ENCODE results near the gene ATOX1. TPM values are rescaled to one million over a fixed set of nuclear protein-coding genes. Genes with fewer than 3 reads are reported as not detected.

ATOX1 gene
- polyA plus RNA-seq, 1 of the 3 experiments (the other 2 are of a cell fraction), result 497 TPM

GRCh38 chr5:151770383-151771258, 12.2 kb upstream of the ATOX1 start:
- H3K4me1 ChIP-seq (ENCODE audit: control insufficient read depth in 1 of 2, insufficient read depth in 2 of 2, low read depth in 1 of 2, low read length in 1 of 2), result peaks cover 18 to 26% of the 10 kb centered on the region in 2 experiments; a peak in 3 of 4 replicates
- ChIA-PET CTCF (interaction anchor here (0.7 to 4.4 kb wide), 15 partner anchors 12 to 645 kb away, joined by 3 to 20 read pairs (median 6); partner anchors contain the start of genes ATOX1 and SLC36A1), POLR2A (interaction anchor here (0.7 to 1.7 kb wide), 8 partner anchors 13 to 580 kb away, joined by 3 to 10 read pairs (median 4); partner anchors contain the start of gene ATOX1)
- no peaks in the 10 kb centered on the region for H3F3A ChIP-seq (replicated peaks; ENCODE audit: insufficient read depth)
- peak overlapping the region; percentile 89 for H2AFZ ChIP-seq (ENCODE audit: low read depth)
- H3K9me3 ChIP-seq, result no peaks in the 10 kb centered on the region
- peaks cover 42% of the 10 kb centered on the region for H3K79me2 ChIP-seq (ENCODE audit: insufficient read depth)
- 40% methylated on average over 56 of the region's 75 CpGs for WGBS (ENCODE audit: low lambda C conversion rate)
- TF ChIP-seq TEAD4 (IDR thresholded peaks at IDR 0.05; ENCODE audit: borderline replicate concordance, insufficient read depth), result no peak
- no peak for TF ChIP-seq SIN3A (IDR thresholded peaks at IDR 0.05; ENCODE audit: borderline replicate concordance, low read depth, low read length)
- TF ChIP-seq CTCF (IDR thresholded peaks at IDR 0.05), result no peak
- peak; percentile 28; the same call in 1 of the 2 replicates for TF ChIP-seq MAX (IDR thresholded peaks at IDR 0.05; ENCODE audit: low read depth)
- TF ChIP-seq YY1 (IDR thresholded peaks at IDR 0.05; ENCODE audit: low read depth), result no peak
- no peak for TF ChIP-seq TAF1 (IDR thresholded peaks at IDR 0.05; ENCODE audit: borderline replicate concordance, low read depth, low read length)
- TF ChIP-seq NRF1 (IDR thresholded peaks at IDR 0.05; ENCODE audit: low read depth, low read length), result no peak
- H3K9me2 ChIP-seq, result no peaks in the 10 kb centered on the region
- H3K27me3 ChIP-seq (ENCODE audit: insufficient read depth), result no peaks in the 10 kb centered on the region
- H3K9ac ChIP-seq, result peak overlapping the region; percentile 90
- DNase-seq, result peak; percentile 67
- H3K4me2 ChIP-seq, result peak overlapping the region; percentile 89
- peak overlapping the region; percentile 87 to 94 for H3K27ac ChIP-seq (ENCODE audit: low read depth in 2 of 2, low read length in 1 of 2)
- H3K4me3 ChIP-seq (ENCODE audit: low read depth in 2 of 2, low read length in 1 of 2), result peak overlapping the region; percentile 52 to 64
- peaks cover 35% of the 10 kb centered on the region for H4K20me1 ChIP-seq (ENCODE audit: insufficient read depth)
- no peaks in the 10 kb centered on the region for H3K36me3 ChIP-seq (replicated peaks in 1 of 2; ENCODE audit: control insufficient read depth in 1 of 2, insufficient read depth in 2 of 2, low read length in 1 of 2)

DNA sequence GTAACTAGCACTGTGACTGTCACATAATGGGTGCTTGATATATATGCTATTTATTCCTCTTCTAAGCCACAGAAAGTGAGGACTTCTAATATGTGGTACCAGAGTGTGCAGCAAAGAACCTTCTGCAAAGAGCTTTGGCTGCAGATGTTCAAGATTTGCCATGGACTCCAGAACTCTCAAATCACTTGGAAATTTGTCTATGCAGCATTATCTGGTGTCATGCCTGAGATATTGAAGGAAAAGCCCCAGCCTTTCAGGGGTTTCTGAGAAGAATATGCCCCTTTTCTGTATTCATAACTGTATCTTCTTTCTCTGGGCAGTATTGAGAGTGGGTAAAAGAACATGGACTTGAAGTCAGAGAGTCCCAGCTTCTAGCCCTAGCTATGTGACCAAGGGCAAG, 8.5 kb upstream of the ATOX1 start:
- CTCF ChIA-PET, result interaction anchor here (1.0 to 5.8 kb wide), 3 partner anchors 20 to 108 kb away, joined by 3 to 27 read pairs (median 5); no protein-coding TSS in a partner anchor
- POLR2A ChIA-PET, result no interaction called here
- no peak overlapping the region for H3K27ac ChIP-seq (ENCODE audit: low read depth in 2 of 2, low read length in 1 of 2)

More for the DNA sequence above, 8.5 kb upstream of the ATOX1 start:
- Histone ChIP-seq H3K27me3 (ENCODE audit: insufficient read depth) (no peaks in the 10 kb centered on the region), H3F3A (replicated peaks; ENCODE audit: insufficient read depth) (no peaks in the 10 kb centered on the region), H3K9me2 (no peaks in the 10 kb centered on the region), H3K9me3 (no peaks in the 10 kb centered on the region), H3K4me1 (ENCODE audit: control insufficient read depth in 1 of 2, insufficient read depth in 2 of 2, low read depth in 1 of 2, low read length in 1 of 2) (peaks cover 8 to 10% of the 10 kb centered on the region in 2 experiments; a peak in 2 of 4 replicates), H3K36me3 (replicated peaks in 1 of 2; ENCODE audit: control insufficient read depth in 1 of 2, insufficient read depth in 2 of 2, low read length in 1 of 2) (no peaks in the 10 kb centered on the region), H4K20me1 (ENCODE audit: insufficient read depth) (no peaks in the 10 kb centered on the region), H3K4me3 (ENCODE audit: low read depth in 2 of 2, low read length in 1 of 2) (no peak overlapping the region), H3K79me2 (ENCODE audit: insufficient read depth) (0 out of 2 replicates have a peak, but pooled peaks cover 7% of the 10 kb centered on the region), H3K4me2 (no peak overlapping the region), H3K9ac (no peak overlapping the region), H2AFZ (ENCODE audit: low read depth) (no peak overlapping the region)
- no peak for DNase-seq
- no peak for TF ChIP-seq CHD2 (IDR thresholded peaks at IDR 0.05; ENCODE audit: low read length, partially characterized antibody)
- TF ChIP-seq NRF1 (IDR thresholded peaks at IDR 0.05; ENCODE audit: low read depth, low read length), result no peak
- no peak for TF ChIP-seq RFX5 (IDR thresholded peaks at IDR 0.05; ENCODE audit: low read length)
- TF ChIP-seq POLR2AphosphoS5 (IDR thresholded peaks at IDR 0.05; ENCODE audit: low read depth, low read length), result no peak
- TF ChIP-seq EZH2phosphoT487 (IDR thresholded peaks at IDR 0.05; ENCODE audit: borderline replicate concordance, low read depth), result no peak
- TF ChIP-seq TAF1 (IDR thresholded peaks at IDR 0.05; ENCODE audit: borderline replicate concordance, low read depth, low read length), result no peak
- TF ChIP-seq FOXM1 (IDR thresholded peaks at IDR 0.05; ENCODE audit: low read depth), result no peak
- no peak for TF ChIP-seq SMC3 (IDR thresholded peaks at IDR 0.05; ENCODE audit: low read depth, low read length)
- no peak for TF ChIP-seq ELF1 (IDR thresholded peaks at IDR 0.05)
- TF ChIP-seq, protein P1, sequence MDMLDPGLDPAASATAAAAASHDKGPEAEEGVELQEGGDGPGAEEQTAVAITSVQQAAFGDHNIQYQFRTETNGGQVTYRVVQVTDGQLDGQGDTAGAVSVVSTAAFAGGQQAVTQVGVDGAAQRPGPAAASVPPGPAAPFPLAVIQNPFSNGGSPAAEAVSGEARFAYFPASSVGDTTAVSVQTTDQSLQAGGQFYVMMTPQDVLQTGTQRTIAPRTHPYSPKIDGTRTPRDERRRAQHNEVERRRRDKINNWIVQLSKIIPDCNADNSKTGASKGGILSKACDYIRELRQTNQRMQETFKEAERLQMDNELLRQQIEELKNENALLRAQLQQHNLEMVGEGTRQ (IDR thresholded peaks at IDR 0.05; ENCODE audit: borderline replicate concordance, low read depth, low read length), result no peak
- TF ChIP-seq RXRA (IDR thresholded peaks at IDR 0.05; ENCODE audit: borderline replicate concordance, low read depth), result no peak
- no peak for TF ChIP-seq FOXJ3 (CRISPR knock-in tag; IDR thresholded peaks at IDR 0.05)

All from SK-N-SH (cell line).